BJ (cell line): ENCODE results near the gene HSPH1. TPM values are rescaled to one million over a fixed set of nuclear protein-coding genes. Genes with fewer than 3 reads are reported as not detected.

Source experiments
- CTCF ChIA-PET: fragments of 350-600 bp; formaldehyde crosslinking; extraction: SDS; loops from one replicate; lab custom pipeline; 2021; ENCODE audit warnings: antibody characterized with exemption, inconsistent platforms; lab: Yijun Ruan, JAX
- POLR2A ChIA-PET: fragments of 300-600 bp; sonication (Branson Sonifier 250); formaldehyde crosslinking; extraction: SDS; loops from one replicate; lab custom pipeline; 2021; ENCODE audit warnings: antibody characterized with exemption; lab: Charles Lee
- DNase-seq: peaks from one replicate; pipeline ENCODE4 v3.0.0-alpha.2; 2011; ENCODE audit warnings: low read depth
- H3K27me3 ChIP-seq: 2 replicates; pipeline ENCODE4 v1.6.0; 2011; ENCODE audit warnings: low read length; ENCODE audit not compliant: control insufficient read depth, insufficient read depth
- H3K36me3 ChIP-seq: 2 replicates; pipeline ENCODE4 v1.5.1; 2011; ENCODE audit warnings: low read length; ENCODE audit not compliant: control insufficient read depth, insufficient read depth
- H3K4me3 ChIP-seq: 2 replicates; pipeline ENCODE4 v1.5.1; 2011; ENCODE audit warnings: low read depth, mild to moderate bottlenecking, control low read depth, low read length
- CTCF ChIP-seq: IDR thresholded peaks from 2 replicates; pipeline ENCODE4 v1.5.1; 2011; ENCODE audit warnings: low read depth, mild to moderate bottlenecking, control low read depth, inconsistent platforms, low read length, moderate library complexity; ENCODE audit not compliant: insufficient read depth
- polyA plus RNA-seq: library from polyadenylated mRNA; depleted of rRNA; stranded (reverse); fragments of >200 nt; gene quantifications from 2 replicates; pipeline ENCODE4 v1.2.3, GENCODE V29; 2011

HSPH1 gene
- polyA plus RNA-seq, 1 experiment = 15.0 TPM

GRCh38 chr13:31204592-31204991 lies 42.9 kb upstream of the HSPH1 start:
- H3K27me3 ChIP-seq = no peaks in the 10 kb centered on the region
- ChIA-PET POLR2A (no interaction called here), CTCF (no interaction called here)
- peak; percentile 27 for DNase-seq
- no peak for TF ChIP-seq CTCF
- no peaks in the 10 kb centered on the region for H3K36me3 ChIP-seq
- no peak overlapping the region for H3K4me3 ChIP-seq

- CTCF ChIA-PET = interaction anchor here (0.9 to 4.2 kb wide), 9 partner anchors 11 to 223 kb away, joined by 3 to 24 read pairs (median 4); no protein-coding TSS in a partner anchor
- no peak for DNase-seq
- H3K36me3 ChIP-seq = no peaks in the 10 kb centered on the region
- POLR2A ChIA-PET = no interaction called here
- no peak for TF ChIP-seq CTCF
- H3K27me3 ChIP-seq = no peaks in the 10 kb centered on the region
- no peak overlapping the region for H3K4me3 ChIP-seq
Measured at GRCh38 chr13:31201341-31202031, 39.8 kb upstream of the HSPH1 start.

GRCh38 chr13:31200637-31200971 lies 38.9 kb upstream of the HSPH1 start:
- ChIA-PET CTCF (interaction anchor here (0.6 to 4.2 kb wide), 13 partner anchors 11 to 224 kb away, joined by 3 to 24 read pairs (median 3); no protein-coding TSS in a partner anchor), POLR2A (no interaction called here)
- Histone ChIP-seq H3K36me3 (no peaks in the 10 kb centered on the region), H3K27me3 (no peaks in the 10 kb centered on the region), H3K4me3 (peak overlapping the region; percentile 72)
- TF ChIP-seq CTCF = no peak
- DNase-seq = no peak

- TF ChIP-seq CTCF = peak; percentile 51
- Histone ChIP-seq H3K27me3 (no peaks in the 10 kb centered on the region), H3K36me3 (no peaks in the 10 kb centered on the region), H3K4me3 (peak within 1 kb of the TSS; percentile 72)
- no peak for DNase-seq
- POLR2A ChIA-PET = no interaction called here
- CTCF ChIA-PET = interaction anchor here (0.7 to 4.2 kb wide), 20 partner anchors 9 to 224 kb away, joined by 3 to 24 read pairs (median 4); no protein-coding TSS in a partner anchor
Measured at GRCh38 chr13:31199849-31200636, 38.3 kb upstream of the HSPH1 start, which contains the start of gene B3GLCT. TSS of gene B3GLCT (plus strand) at chr13:31199975. CDS start at chr13:31200085, 110 bp downstream.

- POLR2A ChIA-PET = no interaction called here
- no peak for DNase-seq
- H3K36me3 ChIP-seq = no peaks in the 10 kb centered on the region
- no peaks in the 10 kb centered on the region for H3K27me3 ChIP-seq
- TF ChIP-seq CTCF = no peak
- H3K4me3 ChIP-seq = peak overlapping the region; percentile 72
- CTCF ChIA-PET = interaction anchor here (0.6 to 4.2 kb wide), 16 partner anchors 9 to 441 kb away, joined by 3 to 24 read pairs (median 4); no protein-coding TSS in a partner anchor
Measured at GRCh38 chr13:31199527-31199848, 37.8 kb upstream of the HSPH1 start.
